ENCODE measurements around the gene ZNF598. TPM values are rescaled to one million over a fixed set of nuclear protein-coding genes. Genes with fewer than 3 reads are reported as not detected.

The ZNF598 gene
- total and polyA plus RNA-seq, 2 of the 13 experiments (the other 11 are each of a cell fraction or from before 2014, with no cell fraction given), result 13.5 to 14.2 TPM

- no peak for TF ChIP-seq AHR (CRISPR knock-in tag; IDR thresholded peaks at IDR 0.05)
- TF ChIP-seq NFE2 (CRISPR knock-in tag; IDR thresholded peaks at IDR 0.05), result no peak
- no peak for TF ChIP-seq KLF15 (CRISPR knock-in tag; IDR thresholded peaks at IDR 0.05; ENCODE audit: borderline replicate concordance)
- TF ChIP-seq TSC22D2 (CRISPR knock-in tag; IDR thresholded peaks at IDR 0.05; ENCODE audit: borderline replicate concordance), result no peak
- no peak for TF ChIP-seq GFI1 (CRISPR knock-in tag; IDR thresholded peaks at IDR 0.05; ENCODE audit: borderline replicate concordance)
- TF ChIP-seq DZIP1 (CRISPR knock-in tag; IDR thresholded peaks at IDR 0.05), result no peak
- TF ChIP-seq, protein P1, sequence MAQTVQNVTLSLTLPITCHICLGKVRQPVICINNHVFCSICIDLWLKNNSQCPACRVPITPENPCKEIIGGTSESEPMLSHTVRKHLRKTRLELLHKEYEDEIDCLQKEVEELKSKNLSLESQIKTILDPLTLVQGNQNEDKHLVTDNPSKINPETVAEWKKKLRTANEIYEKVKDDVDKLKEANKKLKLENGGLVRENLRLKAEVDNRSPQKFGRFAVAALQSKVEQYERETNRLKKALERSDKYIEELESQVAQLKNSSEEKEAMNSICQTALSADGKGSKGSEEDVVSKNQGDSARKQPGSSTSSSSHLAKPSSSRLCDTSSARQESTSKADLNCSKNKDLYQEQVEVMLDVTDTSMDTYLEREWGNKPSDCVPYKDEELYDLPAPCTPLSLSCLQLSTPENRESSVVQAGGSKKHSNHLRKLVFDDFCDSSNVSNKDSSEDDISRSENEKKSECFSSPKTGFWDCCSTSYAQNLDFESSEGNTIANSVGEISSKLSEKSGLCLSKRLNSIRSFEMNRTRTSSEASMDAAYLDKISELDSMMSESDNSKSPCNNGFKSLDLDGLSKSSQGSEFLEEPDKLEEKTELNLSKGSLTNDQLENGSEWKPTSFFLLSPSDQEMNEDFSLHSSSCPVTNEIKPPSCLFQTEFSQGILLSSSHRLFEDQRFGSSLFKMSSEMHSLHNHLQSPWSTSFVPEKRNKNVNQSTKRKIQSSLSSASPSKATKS (CRISPR knock-in tag; IDR thresholded peaks at IDR 0.05), result no peak
- TF ChIP-seq ZEB1 (IDR thresholded peaks at IDR 0.05; ENCODE audit: insufficient replicate concordance, low read depth), result no peak
- TF ChIP-seq SPEN (CRISPR knock-in tag; IDR thresholded peaks at IDR 0.05; ENCODE audit: low read depth), result peak; percentile 21; the same call in 1 of the 2 replicates
- TF ChIP-seq AKAP8 (CRISPR knock-in tag; IDR thresholded peaks at IDR 0.05), result no peak
- no peak for TF ChIP-seq ZNF703 (CRISPR knock-in tag; IDR thresholded peaks at IDR 0.05; ENCODE audit: borderline replicate concordance)
- no peak for TF ChIP-seq SMAD1 (CRISPR knock-in tag; IDR thresholded peaks at IDR 0.05; ENCODE audit: borderline replicate concordance, low read depth)
- TF ChIP-seq ZNF235 (CRISPR knock-in tag; IDR thresholded peaks at IDR 0.05; ENCODE audit: borderline replicate concordance), result no peak
- no peak for TF ChIP-seq ZBTB20 (CRISPR knock-in tag; IDR thresholded peaks at IDR 0.05; ENCODE audit: borderline replicate concordance, low read depth)
- no peak for TF ChIP-seq ZNF430 (CRISPR knock-in tag; IDR thresholded peaks at IDR 0.05)
- no peak for TF ChIP-seq ZBTB34 (CRISPR knock-in tag; IDR thresholded peaks at IDR 0.05)
- TF ChIP-seq MEF2D (CRISPR knock-in tag; IDR thresholded peaks at IDR 0.05), result 0 out of 2 replicates have a peak, but pooled peaks have one; percentile 37
- TF ChIP-seq BATF2 (CRISPR knock-in tag; IDR thresholded peaks at IDR 0.05), result no peak
- no peak for TF ChIP-seq CHD4 (IDR thresholded peaks at IDR 0.05; ENCODE audit: borderline replicate concordance, low read length)
- TF ChIP-seq GTF2F1 (IDR thresholded peaks at IDR 0.05; ENCODE audit: low read length), result no peak
- no peak for TF ChIP-seq ZNF597 (CRISPR knock-in tag; IDR thresholded peaks at IDR 0.05)
- TF ChIP-seq ZNF605 (CRISPR knock-in tag; IDR thresholded peaks at IDR 0.05), result 0 out of 2 replicates have a peak, but pooled peaks have one; percentile 28
- no peak for TF ChIP-seq NCOA1 (CRISPR knock-in tag; IDR thresholded peaks at IDR 0.05)
- TF ChIP-seq ZNF225 (CRISPR knock-in tag; IDR thresholded peaks at IDR 0.05), result no peak
Observed at GRCh38 chr16:1991135-1991551, 18.5 kb downstream of the ZNF598 start (continued).

Measured in HepG2 (cell line).